GM13977 (cell line): Measurements from ENCODE around the gene CAMK2D.

Source experiments
- DNase-seq: peaks from one replicate; pipeline ENCODE4 v3.0.0; 2012; ENCODE audit warnings: low spot score
- CTCF ChIP-seq: IDR thresholded peaks from 2 replicates; pipeline ENCODE4 v1.5.1; 2012; ENCODE audit warnings: mild to moderate bottlenecking, control low read depth; ENCODE audit not compliant: insufficient read depth; ENCODE audit errors: extremely low read depth, missing control alignments
- in situ Hi-C: fragments of 300-500 bp; cut with MboI; formaldehyde crosslinking; loops from one replicate; pipeline ENCODE4 v1.12.0; 2022; ENCODE audit warnings: low sequenced_read_pairs, low pct_unique_long_range_greater_than_20kb, mixed read lengths, inconsistent platforms; ENCODE audit not compliant: unreplicated experiment

Gene CAMK2D

GRCh38 chr4:113524505-113525186 lies 236.9 kb downstream of the CAMK2D start:
- in situ Hi-C loops, result no loop called here
- DNase-seq, result no peak
- TF ChIP-seq CTCF, result no peak

- in situ Hi-C loops, result no loop called here
- peak; percentile 17 for DNase-seq
- TF ChIP-seq CTCF, result no peak
These were observed 237.4 kb downstream of the CAMK2D start for GRCh38 chr4:113524096-113524495.

- TF ChIP-seq CTCF, result no peak
- in situ Hi-C loops, result no loop called here
- no peak for DNase-seq
These were observed 239.1 kb downstream of the CAMK2D start for GRCh38 chr4:113522433-113522832.

- TF ChIP-seq CTCF, result no peak
- DNase-seq, result no peak
- in situ Hi-C loops, result no loop called here
These were observed 248.2 kb downstream of the CAMK2D start for GRCh38 chr4:113513382-113513781.

- in situ Hi-C loops, result no loop called here
- no peak for TF ChIP-seq CTCF
- no peak for DNase-seq
These were observed 248.7 kb downstream of the CAMK2D start for GRCh38 chr4:113512880-113513279.

GRCh38 chr4:113511944-113512343 lies 249.6 kb downstream of the CAMK2D start:
- in situ Hi-C loops, result no loop called here
- TF ChIP-seq CTCF, result no peak
- no peak for DNase-seq
